A673 (cell line): ENCODE measurements around the gene OSGIN1. TPM values are rescaled to one million over a fixed set of nuclear protein-coding genes. Genes with fewer than 3 reads are reported as not detected.

ENCODE experiments used
- Bru-seq: library from RNA; stranded (reverse); fragments of 400-500 nt; gene quantifications from one replicate; lab custom pipeline; 2021; lab: Mats Ljungman, UMichigan
- BruChase-seq, 2 experiments: library from RNA; stranded (reverse); fragments of 400-500 nt; gene quantifications; one replicate each; lab custom pipeline; 2021; lab: Mats Ljungman, UMichigan
- BruUV-seq: library from RNA; stranded (reverse); fragments of 400-500 nt; replicated peaks from 2 replicates; lab custom pipeline; 2021; lab: Mats Ljungman, UMichigan
- CTCF ChIA-PET: fragments of 300-600 bp; sonication (Branson Sonifier 250); formaldehyde crosslinking; loops from one replicate; lab custom pipeline; 2022; ENCODE audit warnings: antibody characterized with exemption; lab: Charles Lee
- POLR2A ChIA-PET: fragments of 300-600 bp; sonication (Branson Sonifier 250); formaldehyde crosslinking; loops from one replicate; lab custom pipeline; 2022; ENCODE audit warnings: antibody characterized with exemption; ENCODE audit not compliant: low non-redundant PET; lab: Charles Lee
- DNase-seq: peaks from one replicate; pipeline ENCODE4 v3.0.0-alpha.2; 2015; ENCODE audit warnings: low spot score
- H3K27ac ChIP-seq: fragments of 200-600 bp; sonication (generic); 2 replicates; pipeline ENCODE4 v1.5.1; 2016; ENCODE audit warnings: mixed run types, low read depth, mild to moderate bottlenecking, mixed read lengths, antibody characterized with exemption, low read length; ENCODE audit not compliant: poor library complexity, severe bottlenecking
- H3K27me3 ChIP-seq: fragments of 200-600 bp; sonication (generic); replicated peaks from 2 replicates; pipeline ENCODE4 v1.6.1; 2017; ENCODE audit warnings: mixed run types, low read depth, mild to moderate bottlenecking, mixed read lengths, antibody characterized with exemption, low read length; ENCODE audit not compliant: insufficient read depth, poor library complexity
- H3K36me3 ChIP-seq: fragments of 200-600 bp; sonication (generic); 2 replicates; pipeline ENCODE4 v1.6.1; 2016; ENCODE audit warnings: mixed run types, mild to moderate bottlenecking, mixed read lengths, antibody characterized with exemption, low read length; ENCODE audit not compliant: insufficient read depth, poor library complexity, severe bottlenecking
- H3K4me1 ChIP-seq: fragments of 200-600 bp; sonication (generic); 2 replicates; pipeline ENCODE4 v1.6.1; 2017; ENCODE audit warnings: mixed run types, mild to moderate bottlenecking, mixed read lengths, antibody characterized with exemption, low read length; ENCODE audit not compliant: insufficient read depth, poor library complexity, severe bottlenecking
- H3K4me3 ChIP-seq: fragments of 200-600 bp; sonication (generic); 2 replicates; pipeline ENCODE4 v1.5.1; 2016; ENCODE audit warnings: low read depth, mixed run types, mild to moderate bottlenecking, mixed read lengths, low read length; ENCODE audit not compliant: poor library complexity, severe bottlenecking
- H3K9me3 ChIP-seq: fragments of 200-600 bp; sonication (generic); 2 replicates; pipeline ENCODE4 v1.6.1; 2016; ENCODE audit warnings: mixed run types, low read depth, mild to moderate bottlenecking, mixed read lengths, antibody characterized with exemption, low read length; ENCODE audit not compliant: poor library complexity, severe bottlenecking
- EZH2 ChIP-seq: fragments of 200-600 bp; sonication (generic); IDR thresholded peaks from 2 replicates; pipeline ENCODE4 v1.6.1; 2017; ENCODE audit warnings: borderline replicate concordance, low read depth, mild to moderate bottlenecking, mixed read lengths, antibody characterized with exemption, low read length; ENCODE audit not compliant: poor library complexity, severe bottlenecking
- intact Hi-C: fragments of 100-400 bp; cut with micrococcal nuclease; formaldehyde crosslinking; loops from one replicate; pipeline ENCODE4 v1.10.0; 2022; ENCODE audit not compliant: unreplicated experiment
- long read RNA-seq: library from polyadenylated mRNA; stranded (forward); transcript quantifications from one replicate; pipeline ENCODE4 v2.0.0, GENCODE V29; 2022
- total RNA-seq: library from RNA; stranded (reverse); gene quantifications from 2 replicates; pipeline ENCODE4 v1.2.3, GENCODE V29; 2021
- TF ChIP-seq, protein P1 (sequence below): fragments of 300-800, 200-600 bp; sonication (generic); conservative IDR thresholded peaks from 2 replicates; pipeline ENCODE4 v1.5.1; 2017; ENCODE audit warnings: low read depth, mild to moderate bottlenecking, antibody characterized with exemption, low read length, moderate library complexity, mixed read lengths

OSGIN1 gene, protein sequence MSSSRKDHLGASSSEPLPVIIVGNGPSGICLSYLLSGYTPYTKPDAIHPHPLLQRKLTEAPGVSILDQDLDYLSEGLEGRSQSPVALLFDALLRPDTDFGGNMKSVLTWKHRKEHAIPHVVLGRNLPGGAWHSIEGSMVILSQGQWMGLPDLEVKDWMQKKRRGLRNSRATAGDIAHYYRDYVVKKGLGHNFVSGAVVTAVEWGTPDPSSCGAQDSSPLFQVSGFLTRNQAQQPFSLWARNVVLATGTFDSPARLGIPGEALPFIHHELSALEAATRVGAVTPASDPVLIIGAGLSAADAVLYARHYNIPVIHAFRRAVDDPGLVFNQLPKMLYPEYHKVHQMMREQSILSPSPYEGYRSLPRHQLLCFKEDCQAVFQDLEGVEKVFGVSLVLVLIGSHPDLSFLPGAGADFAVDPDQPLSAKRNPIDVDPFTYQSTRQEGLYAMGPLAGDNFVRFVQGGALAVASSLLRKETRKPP
- 1.2 and 2.4 TPM in 2 replicates for total RNA-seq
- percentile 33 among the genes with signal in this experiment for Bru-seq, nascent RNA
- percentile 21 among the genes with signal in this experiment for BruChase-seq, experiment 1, labeled RNA remaining after a 2-hour chase
- percentile 21 among the genes with signal in this experiment for BruChase-seq, experiment 2, labeled RNA remaining after a 6-hour chase
- long read RNA-seq, partial matches to known transcripts, result 1 of 3 reads
- long read RNA-seq, other reads (novel, unspliced or antisense), result 1 of 3 reads

DNA sequence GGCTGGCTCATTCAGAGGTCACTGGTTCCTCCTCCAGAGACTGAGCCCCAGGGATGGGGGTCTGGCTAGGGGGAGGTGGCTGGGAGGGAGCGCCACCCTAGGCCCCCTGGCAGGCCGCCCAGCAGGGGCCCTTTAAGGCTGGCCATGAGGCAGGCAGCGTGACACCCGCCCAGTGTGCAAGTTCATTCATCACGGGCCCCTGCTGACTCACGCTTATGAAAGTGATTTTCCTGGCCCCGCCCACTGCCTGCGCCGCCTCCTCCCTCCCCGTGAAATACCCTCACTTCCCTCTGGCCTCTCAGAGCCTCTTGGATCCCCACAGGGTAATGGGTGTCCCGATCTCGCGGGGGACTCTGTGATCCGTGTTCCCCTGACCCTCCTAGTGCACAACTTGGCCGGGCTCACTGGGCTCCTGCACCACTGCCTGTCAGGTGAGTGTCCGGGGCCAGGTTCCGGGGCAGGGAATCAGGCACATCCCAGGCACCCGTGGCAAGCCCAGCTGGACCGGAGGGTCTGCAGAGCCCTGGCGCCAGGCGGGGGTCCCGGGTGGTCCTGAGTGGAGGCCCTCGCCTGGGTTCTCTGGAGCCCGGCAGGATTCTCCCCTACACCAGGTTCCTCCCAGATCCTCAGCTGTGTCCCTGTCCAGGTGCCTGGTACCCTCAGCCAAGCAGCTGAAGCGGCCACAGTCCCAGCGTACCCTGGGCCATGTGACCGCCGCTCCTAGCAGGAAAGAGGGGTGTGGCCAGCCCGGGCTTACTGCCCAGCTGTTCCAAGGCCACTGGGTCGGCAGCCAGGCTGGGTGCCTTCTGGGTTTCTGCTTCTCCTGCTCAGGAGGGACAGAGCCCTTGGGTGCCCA is at the start of gene OSGIN1:
TSS of gene OSGIN1 (plus strand) at position 301 of the 856 bp plus-strand sequence. CDS start 4,432 bp downstream, outside the sequence.
- peak within 1 kb of the TSS; percentile 40 for H3K4me3 ChIP-seq
- peaks cover 22% of the 10 kb centered on the region for H3K4me1 ChIP-seq
- CTCF ChIA-PET, result interaction anchor here (0.6 kb wide), 2 partner anchors 11 to 552 kb away, joined by 3 read pairs; no protein-coding TSS in a partner anchor
- H3K27me3 ChIP-seq, result no peaks in the 10 kb centered on the region
- intact Hi-C loops, result loop anchor here (5.0 kb wide), 1 partner anchor 126 kb away; no protein-coding TSS in a partner anchor
- no peaks in the 10 kb centered on the region for H3K36me3 ChIP-seq
- no TSS peak for BruUV-seq
- peak; percentile 86 for DNase-seq
- peak within 1 kb of the TSS; percentile 22 for H3K27ac ChIP-seq
- H3K9me3 ChIP-seq, result no peaks in the 10 kb centered on the region
- no peak for TF ChIP-seq EZH2
- POLR2A ChIA-PET, result no interaction called here

DNA sequence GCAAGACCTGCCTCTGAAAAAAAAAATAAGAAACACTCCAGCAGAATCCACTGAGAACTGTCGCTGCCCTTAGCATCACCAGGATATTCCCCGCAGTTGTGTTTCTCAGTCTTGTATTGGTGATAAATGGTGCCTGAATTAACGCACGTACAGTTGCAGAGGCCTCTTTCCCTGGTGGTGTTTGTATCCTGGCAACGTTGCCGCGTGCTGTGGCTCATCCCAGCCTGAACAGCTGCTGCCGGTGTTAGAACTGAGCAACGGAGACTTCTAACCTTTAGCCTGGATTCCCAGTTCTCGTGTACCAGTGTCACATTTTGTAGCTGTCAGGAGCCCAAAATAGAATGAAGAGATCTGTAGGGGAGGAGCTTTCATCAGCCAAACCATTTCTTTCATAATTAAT is 49.3 kb upstream of the OSGIN1 start:
- intact Hi-C loops, result no loop called here
- TF ChIP-seq EZH2, result no peak
- TF ChIP-seq, protein P1, sequence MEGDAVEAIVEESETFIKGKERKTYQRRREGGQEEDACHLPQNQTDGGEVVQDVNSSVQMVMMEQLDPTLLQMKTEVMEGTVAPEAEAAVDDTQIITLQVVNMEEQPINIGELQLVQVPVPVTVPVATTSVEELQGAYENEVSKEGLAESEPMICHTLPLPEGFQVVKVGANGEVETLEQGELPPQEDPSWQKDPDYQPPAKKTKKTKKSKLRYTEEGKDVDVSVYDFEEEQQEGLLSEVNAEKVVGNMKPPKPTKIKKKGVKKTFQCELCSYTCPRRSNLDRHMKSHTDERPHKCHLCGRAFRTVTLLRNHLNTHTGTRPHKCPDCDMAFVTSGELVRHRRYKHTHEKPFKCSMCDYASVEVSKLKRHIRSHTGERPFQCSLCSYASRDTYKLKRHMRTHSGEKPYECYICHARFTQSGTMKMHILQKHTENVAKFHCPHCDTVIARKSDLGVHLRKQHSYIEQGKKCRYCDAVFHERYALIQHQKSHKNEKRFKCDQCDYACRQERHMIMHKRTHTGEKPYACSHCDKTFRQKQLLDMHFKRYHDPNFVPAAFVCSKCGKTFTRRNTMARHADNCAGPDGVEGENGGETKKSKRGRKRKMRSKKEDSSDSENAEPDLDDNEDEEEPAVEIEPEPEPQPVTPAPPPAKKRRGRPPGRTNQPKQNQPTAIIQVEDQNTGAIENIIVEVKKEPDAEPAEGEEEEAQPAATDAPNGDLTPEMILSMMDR, result no peak
- Histone ChIP-seq H3K27me3 (no peaks in the 10 kb centered on the region), H3K4me3 (no peak overlapping the region), H3K36me3 (no peaks in the 10 kb centered on the region), H3K27ac (no peak overlapping the region), H3K9me3 (no peaks in the 10 kb centered on the region), H3K4me1 (no peaks in the 10 kb centered on the region)
- no peak for DNase-seq
- POLR2A ChIA-PET, result no interaction called here
- no TSS peak for BruUV-seq
- CTCF ChIA-PET, result no interaction called here

DNA sequence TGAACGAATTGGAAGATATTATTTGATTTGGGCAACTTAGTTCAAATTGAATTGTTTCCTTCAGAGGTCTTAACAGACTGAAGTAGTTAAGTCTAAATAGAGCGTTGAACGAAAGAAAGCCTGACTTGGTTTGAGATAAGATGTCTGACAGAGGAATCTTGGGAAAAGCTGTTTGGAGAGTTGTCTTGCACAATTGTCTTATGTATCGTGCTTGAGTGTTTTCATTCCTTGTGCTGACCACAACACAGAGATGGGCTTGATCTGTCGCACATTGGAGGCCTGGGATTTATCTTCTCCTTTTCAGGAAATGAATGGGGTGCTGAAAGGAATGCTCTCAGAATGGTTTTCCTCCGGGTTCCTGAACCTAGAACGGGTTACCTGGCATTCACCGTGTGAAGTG is 46.4 kb upstream of the OSGIN1 start:
- CTCF ChIA-PET, result no interaction called here
- POLR2A ChIA-PET, result no interaction called here
- Histone ChIP-seq H3K27me3 (no peaks in the 10 kb centered on the region), H3K27ac (no peak overlapping the region), H3K36me3 (no peaks in the 10 kb centered on the region), H3K9me3 (no peaks in the 10 kb centered on the region), H3K4me1 (no peaks in the 10 kb centered on the region), H3K4me3 (no peak overlapping the region)
- BruUV-seq, result no TSS peak
- DNase-seq, result no peak
- intact Hi-C loops, result no loop called here
- TF ChIP-seq, protein P1, result no peak
- TF ChIP-seq EZH2, result no peak
